Measurements from ENCODE around the gene TTC39C. TPM values are rescaled to one million over a fixed set of nuclear protein-coding genes. Genes with fewer than 3 reads are reported as not detected.

TTC39C gene
- polyA plus RNA-seq, 1 donor: 10.9 TPM

Other genes starting within 250 kb of the TTC39C start
- 13.0 TPM for gene CABYR, start 124.3 kb downstream of the TTC39C start, polyA plus RNA-seq (ENCODE audit: insufficient read length)

Measured in left kidney (tissue), 1 donor.